ENCODE data around the gene FOLR2.

GRCh38 chr11:72249961-72250360, 33.4 kb downstream of the FOLR2 start:
- no peak for TF ChIP-seq CTCF (IDR thresholded peaks at IDR 0.05)
- TF ChIP-seq EZH2 (IDR thresholded peaks at IDR 0.05; ENCODE audit: borderline replicate concordance, insufficient read depth, low read depth, low read length, poor library complexity, severe bottlenecking) = no peak
